Upper lobe of left lung (tissue), 6 donors: ENCODE results near the gene DLL4. TPM values are rescaled to one million over a fixed set of nuclear protein-coding genes. Genes with fewer than 3 reads are reported as not detected.

Experiments
- ATAC-seq, 2 donors: fragments of 200-7000 bp; cut with Tn5 transposase; one replicate each; pipeline ENCODE4 v1.9.1; 2022; ENCODE audit warnings: mild to moderate bottlenecking in 2 of 2, moderate library complexity in 2 of 2; ENCODE audit not compliant: low FRiP score in 2 of 2
- DNase-seq, 2 donors: peaks; one replicate each; pipeline ENCODE4 v3.0.0-alpha.2; 2019 to 2020
- H3K27ac ChIP-seq, 4 donors: fragments of 200-600 bp; sonication (generic); one replicate each; pipeline ENCODE4 v1.5.1; 2016 to 2019
- H3K27me3 ChIP-seq, 4 donors: fragments of 200-600 bp; sonication (generic); one replicate each; pipeline ENCODE4 v1.5.1; 2017 to 2019
- H3K36me3 ChIP-seq, 4 donors: fragments of 200-600 bp; sonication (generic); one replicate each; pipeline ENCODE4 v1.5.1; 2016 to 2019
- H3K4me1 ChIP-seq, 4 donors: fragments of 200-600 bp; sonication (generic); one replicate each; pipeline ENCODE4 v1.5.1; 2018 to 2019
- H3K4me3 ChIP-seq, 4 donors: fragments of 200-600 bp; sonication (generic); one replicate each; pipeline ENCODE4 v1.5.1; 2017 to 2019; ENCODE audit warnings: mild to moderate bottlenecking in 2 of 4, moderate library complexity in 1 of 4
- H3K9me3 ChIP-seq, 4 donors: fragments of 200-600 bp; sonication (generic); one replicate each; pipeline ENCODE4 v1.5.1; 2018 to 2019
- CTCF ChIP-seq, 6 experiments: fragments of 450-650 bp in 4 of 6; fragments of 200-600 bp in 2 of 6; sonication (generic) in 2 of 6; IDR thresholded peaks; one replicate each; pipeline ENCODE4 v1.5.1; 2016 to 2019; ENCODE audit warnings: antibody characterized with exemption in 6 of 6
- EP300 ChIP-seq, 4 donors: sonication (generic); formaldehyde crosslinking; IDR thresholded peaks; one replicate each; pipeline ENCODE4 v1.5.1; 2017; ENCODE audit warnings: antibody characterized with exemption in 4 of 4, control low read depth in 2 of 4
- POLR2A ChIP-seq, 4 donors: fragments of 450-650 bp; IDR thresholded peaks; one replicate each; pipeline ENCODE4 v1.5.1; 2016 to 2017; ENCODE audit warnings: antibody characterized with exemption in 4 of 4, mild to moderate bottlenecking in 2 of 4
- POLR2AphosphoS5 ChIP-seq, 2 donors: sonication (generic); formaldehyde crosslinking; IDR thresholded peaks; one replicate each; pipeline ENCODE4 v1.5.1; 2017; ENCODE audit warnings: antibody characterized with exemption in 2 of 2
- WGBS, 2 donors: methylation state at CpG; one replicate each; pipeline ENCODE4 v1.1.5; 2017 to 2018; 5-methylcytosine and 5-hydroxymethylcytosine counted together
- total RNA-seq, 6 donors: library from RNA; depleted of rRNA in 4 of 6; stranded (reverse); fragments of >200 nt in 4 of 6; gene quantifications; one replicate each; pipeline versions ENCODE4 v1.1.0 to v1.2.1, GENCODE V29; 2016 to 2021
- donor health status: DM: no; HTN: no; CAD: no; lungs with moderate emphysema.
- donor health status: DM: no; HTN: yes; CAD: no; lungs with severe emphysema.

Gene DLL4
- total RNA-seq, 6 donors from 2014 or later: 9.5 to 38.0 (median 13.7) TPM

- no peaks in the 10 kb centered on the region for H3K9me3 ChIP-seq
- 63 to 71% methylated on average over 8 to 15 of the region's 15 CpGs for WGBS, 2 donors
- no peak for TF ChIP-seq POLR2A (IDR thresholded peaks at IDR 0.05)
- no peak for TF ChIP-seq EP300 (IDR thresholded peaks at IDR 0.05)
- TF ChIP-seq POLR2AphosphoS5 (IDR thresholded peaks at IDR 0.05): no peak
- no peak for TF ChIP-seq CTCF (IDR thresholded peaks at IDR 0.05)
- H3K36me3 ChIP-seq: peaks cover 0 to 34% (median 2%) of the 10 kb centered on the region in 4 donors
- ATAC-seq: no peak
- H3K4me3 ChIP-seq: peak overlapping the region in 1 of 4 donors; percentile 21
- peak overlapping the region; percentile 30 to 93 (median 52) for H3K27ac ChIP-seq
- H3K4me1 ChIP-seq: peaks cover 60 to 72% (median 66%) of the 10 kb centered on the region in 4 donors
- DNase-seq: no peak
- no peaks in the 10 kb centered on the region for H3K27me3 ChIP-seq
Measured at GRCh38 chr15:40936709-40937666, 7.8 kb downstream of the DLL4 start.

GRCh38 chr15:40937762-40938535 lies 8.8 kb downstream of the DLL4 start:
- H3K27me3 ChIP-seq: no peaks in the 10 kb centered on the region
- peaks cover 60 to 74% (median 66%) of the 10 kb centered on the region in 4 donors for H3K4me1 ChIP-seq
- 61% methylated on average over 18 of the region's 19 CpGs; no CpG with 5 or more reads in 1 of the 2 donors for WGBS, 2 donors
- peak overlapping the region; percentile 19 to 93 (median 52) for H3K27ac ChIP-seq
- H3K36me3 ChIP-seq: peaks cover 0 to 34% (median 2%) of the 10 kb centered on the region in 4 donors
- ATAC-seq (no peak), DNase-seq (no peak)
- TF ChIP-seq CTCF (IDR thresholded peaks at IDR 0.05) (peak in 4 of 6 experiments; percentile 33 to 51 (median 44)), POLR2AphosphoS5 (IDR thresholded peaks at IDR 0.05) (no peak), POLR2A (IDR thresholded peaks at IDR 0.05) (no peak), EP300 (IDR thresholded peaks at IDR 0.05) (no peak)
- no peaks in the 10 kb centered on the region for H3K9me3 ChIP-seq
- H3K4me3 ChIP-seq: peak overlapping the region in 1 of 4 donors; percentile 21

GRCh38 chr15:40938536-40938870 lies 9.4 kb downstream of the DLL4 start:
- ATAC-seq (no peak), DNase-seq (no peak)
- Histone ChIP-seq H3K4me1 (peaks cover 60 to 75% (median 66%) of the 10 kb centered on the region in 4 donors), H3K4me3 (no peak overlapping the region), H3K27me3 (no peaks in the 10 kb centered on the region), H3K36me3 (peaks cover 0 to 34% (median 2%) of the 10 kb centered on the region in 4 donors), H3K9me3 (no peaks in the 10 kb centered on the region), H3K27ac (peak overlapping the region in 3 of 4 donors; percentile 19 to 93 (median 59))
- WGBS, 2 donors: 79 to 90% methylated on average over 4 to 6 of the region's 6 CpGs
- TF ChIP-seq POLR2AphosphoS5 (IDR thresholded peaks at IDR 0.05) (no peak), POLR2A (IDR thresholded peaks at IDR 0.05) (no peak), CTCF (IDR thresholded peaks at IDR 0.05) (no peak), EP300 (IDR thresholded peaks at IDR 0.05) (no peak)

GRCh38 chr15:40940296-40940801 lies 11.2 kb downstream of the DLL4 start:
- TF ChIP-seq POLR2AphosphoS5 (IDR thresholded peaks at IDR 0.05) (peak; percentile 66 to 69), CTCF (IDR thresholded peaks at IDR 0.05) (no peak), POLR2A (IDR thresholded peaks at IDR 0.05) (no peak), EP300 (IDR thresholded peaks at IDR 0.05) (no peak)
- 37 to 62% methylated on average over 14 to 15 of the region's 15 CpGs for WGBS, 2 donors
- no peaks in the 10 kb centered on the region for H3K27me3 ChIP-seq
- DNase-seq (no peak), ATAC-seq (no peak)
- H3K4me3 ChIP-seq: peak overlapping the region in 2 of 4 donors; percentile 64 to 69
- H3K36me3 ChIP-seq: peaks cover 0 to 24% (median 0%) of the 10 kb centered on the region in 4 donors
- H3K9me3 ChIP-seq: no peaks in the 10 kb centered on the region
- peak overlapping the region; percentile 89 to 93 (median 91) for H3K27ac ChIP-seq
- peaks cover 57 to 67% (median 60%) of the 10 kb centered on the region in 4 donors for H3K4me1 ChIP-seq
